GDM1 (cell line): ENCODE results near the gene USH2A.

ENCODE experiments used
- DNase-seq: peaks from one replicate; lab custom pipeline; 2025; lab: John Stamatoyannopoulos, UW

The USH2A gene

GRCh38 chr1:215786997-215787396 is 636.3 kb downstream of the USH2A start:
- no peak for DNase-seq

GRCh38 chr1:215780641-215781040 is 642.6 kb downstream of the USH2A start:
- no peak for DNase-seq

- no peak for DNase-seq
These were observed 643.1 kb downstream of the USH2A start for GRCh38 chr1:215780139-215780538.

GRCh38 chr1:215779729-215780128 is 643.5 kb downstream of the USH2A start:
- DNase-seq, result no peak

- DNase-seq, result no peak
These were observed 645.8 kb downstream of the USH2A start for GRCh38 chr1:215777370-215777925.

GRCh38 chr1:215776336-215776735 is 646.9 kb downstream of the USH2A start:
- DNase-seq, result no peak

GRCh38 chr1:215772151-215772550 is 651.1 kb downstream of the USH2A start:
- DNase-seq, result no peak

- DNase-seq, result no peak
These were observed 654.9 kb downstream of the USH2A start for GRCh38 chr1:215768303-215768702.

GRCh38 chr1:215767761-215768160 is 655.5 kb downstream of the USH2A start:
- no peak for DNase-seq

GRCh38 chr1:215766521-215766920 is 656.7 kb downstream of the USH2A start:
- DNase-seq, result no peak

GRCh38 chr1:215765833-215766232 is 657.4 kb downstream of the USH2A start:
- no peak for DNase-seq

- no peak for DNase-seq
These were observed 661.8 kb downstream of the USH2A start for GRCh38 chr1:215761446-215761845.

- no peak for DNase-seq
These were observed 669.1 kb downstream of the USH2A start for GRCh38 chr1:215754112-215754511.

GRCh38 chr1:215749414-215749813 is 673.8 kb downstream of the USH2A start:
- DNase-seq, result no peak

- DNase-seq, result no peak
These were observed 674.8 kb downstream of the USH2A start for GRCh38 chr1:215748431-215748830.

- no peak for DNase-seq
These were observed 678.8 kb downstream of the USH2A start for GRCh38 chr1:215744419-215744818.

- no peak for DNase-seq
These were observed 684.2 kb downstream of the USH2A start for GRCh38 chr1:215739025-215739424.

GRCh38 chr1:215731699-215732098 is 691.5 kb downstream of the USH2A start:
- no peak for DNase-seq

- no peak for DNase-seq
These were observed 692.6 kb downstream of the USH2A start for GRCh38 chr1:215730600-215730999.

- no peak for DNase-seq
These were observed 695.1 kb downstream of the USH2A start for GRCh38 chr1:215728169-215728568.

GRCh38 chr1:215720126-215720525 is 703.1 kb downstream of the USH2A start:
- no peak for DNase-seq

GRCh38 chr1:215719552-215719951 is 703.7 kb downstream of the USH2A start:
- DNase-seq, result no peak

- no peak for DNase-seq
These were observed 704.5 kb downstream of the USH2A start for GRCh38 chr1:215718575-215719287.
